HepG2 (cell line): Measurements from ENCODE around the gene SPACDR. TPM values are rescaled to one million over a fixed set of nuclear protein-coding genes. Genes with fewer than 3 reads are reported as not detected.

Source experiments
- MLLT10 ChIP-seq: sonication (generic); formaldehyde crosslinking; IDR thresholded peaks from 2 replicates; pipeline ENCODE4 v1.4.0; 2020; ENCODE audit warnings: missing genetic modification reagents
- ZNF792 ChIP-seq: IDR thresholded peaks from 2 replicates; pipeline ENCODE4 v1.6.1; 2016
- polyA plus RNA-seq, 8 experiments: library from polyadenylated mRNA; depleted of rRNA in 3 of 8; stranded (reverse) in 7 of 8; unstranded in 1 of 8; fragments of >200 nt; fragmentation: Illumina TruSeq in 4 of 8; extraction: Trizol in 4 of 8; gene quantifications; 2 replicates each; pipeline versions ENCODE4 v1.2.1 to v1.2.3, GENCODE V29; 2011 to 2016; ENCODE audit warnings: low read depth in 4 of 8, missing spikeins in 1 of 8, mixed read lengths in 1 of 8; ENCODE audit not compliant: insufficient read depth in 1 of 8
- total RNA-seq, 5 experiments: library from RNA; depleted of rRNA; stranded (reverse); fragments of >200 nt; fragmentation: Illumina TruSeq; extraction: Trizol; gene quantifications; 2 replicates each; pipeline ENCODE4 v1.2.3, GENCODE V29; 2016; ENCODE audit warnings: low read depth in 1 of 5
- TF ChIP-seq, protein P1 (sequence below): sonication (generic); formaldehyde crosslinking; IDR thresholded peaks from 2 replicates; pipeline ENCODE4 v1.4.0; 2020; ENCODE audit warnings: mild to moderate bottlenecking, missing genetic modification reagents
- TF ChIP-seq, protein P2 (sequence below): sonication (generic); formaldehyde crosslinking; IDR thresholded peaks from 2 replicates; pipeline ENCODE4 v1.4.0; 2020; ENCODE audit warnings: missing genetic modification reagents, borderline replicate concordance

Gene SPACDR
- total and polyA plus RNA-seq, 2 of the 13 experiments (the other 11 are each of a cell fraction or from before 2014, with no cell fraction given) = 0.41 TPM; not detected in 1

DNA sequence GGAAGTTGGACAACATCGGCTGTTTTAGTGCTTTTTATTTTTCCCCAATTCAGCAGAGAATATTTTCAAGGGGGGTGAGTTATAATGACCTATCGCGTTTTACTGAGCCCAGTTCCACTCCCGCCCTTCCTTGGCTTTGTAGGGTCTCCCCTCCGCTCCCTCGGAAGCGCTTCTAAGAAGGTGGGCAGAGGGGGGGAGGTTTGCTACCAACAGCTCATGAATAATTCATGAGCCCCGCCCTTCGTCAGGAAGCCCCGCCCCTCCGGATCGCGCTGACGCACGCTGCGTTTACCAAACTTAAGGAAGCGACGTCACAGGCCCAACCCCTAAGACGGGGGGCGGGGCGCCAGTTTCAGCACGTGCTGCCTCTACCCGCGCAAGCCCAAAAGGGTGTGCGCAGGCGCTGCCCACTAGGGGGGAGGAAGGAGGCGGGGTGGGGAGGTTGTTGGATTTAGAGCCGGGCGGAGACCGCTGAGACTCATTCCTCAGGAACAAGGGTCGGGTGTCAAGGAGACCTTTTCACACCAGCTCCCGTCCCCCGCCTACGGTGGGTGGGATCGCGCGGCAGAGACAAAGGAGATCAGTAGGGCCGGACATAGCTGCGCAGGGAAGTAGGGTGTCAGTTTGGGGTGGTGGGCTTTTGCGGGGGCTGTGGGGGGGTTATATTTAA lies 35.0 kb downstream of the SPACDR start (continued):
- peak; percentile 37; the same call in 1 of the 2 replicates for TF ChIP-seq ZNF792 (CRISPR knock-in tag)
- TF ChIP-seq, protein P1, sequence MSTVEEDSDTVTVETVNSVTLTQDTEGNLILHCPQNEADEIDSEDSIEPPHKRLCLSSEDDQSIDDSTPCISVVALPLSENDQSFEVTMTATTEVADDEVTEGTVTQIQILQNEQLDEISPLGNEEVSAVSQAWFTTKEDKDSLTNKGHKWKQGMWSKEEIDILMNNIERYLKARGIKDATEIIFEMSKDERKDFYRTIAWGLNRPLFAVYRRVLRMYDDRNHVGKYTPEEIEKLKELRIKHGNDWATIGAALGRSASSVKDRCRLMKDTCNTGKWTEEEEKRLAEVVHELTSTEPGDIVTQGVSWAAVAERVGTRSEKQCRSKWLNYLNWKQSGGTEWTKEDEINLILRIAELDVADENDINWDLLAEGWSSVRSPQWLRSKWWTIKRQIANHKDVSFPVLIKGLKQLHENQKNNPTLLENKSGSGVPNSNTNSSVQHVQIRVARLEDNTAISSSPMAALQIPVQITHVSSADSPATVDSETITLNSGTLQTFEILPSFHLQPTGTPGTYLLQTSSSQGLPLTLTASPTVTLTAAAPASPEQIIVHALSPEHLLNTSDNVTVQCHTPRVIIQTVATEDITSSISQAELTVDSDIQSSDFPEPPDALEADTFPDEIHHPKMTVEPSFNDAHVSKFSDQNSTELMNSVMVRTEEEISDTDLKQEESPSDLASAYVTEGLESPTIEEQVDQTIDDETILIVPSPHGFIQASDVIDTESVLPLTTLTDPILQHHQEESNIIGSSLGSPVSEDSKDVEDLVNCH = no peak
- TF ChIP-seq, protein P2, sequence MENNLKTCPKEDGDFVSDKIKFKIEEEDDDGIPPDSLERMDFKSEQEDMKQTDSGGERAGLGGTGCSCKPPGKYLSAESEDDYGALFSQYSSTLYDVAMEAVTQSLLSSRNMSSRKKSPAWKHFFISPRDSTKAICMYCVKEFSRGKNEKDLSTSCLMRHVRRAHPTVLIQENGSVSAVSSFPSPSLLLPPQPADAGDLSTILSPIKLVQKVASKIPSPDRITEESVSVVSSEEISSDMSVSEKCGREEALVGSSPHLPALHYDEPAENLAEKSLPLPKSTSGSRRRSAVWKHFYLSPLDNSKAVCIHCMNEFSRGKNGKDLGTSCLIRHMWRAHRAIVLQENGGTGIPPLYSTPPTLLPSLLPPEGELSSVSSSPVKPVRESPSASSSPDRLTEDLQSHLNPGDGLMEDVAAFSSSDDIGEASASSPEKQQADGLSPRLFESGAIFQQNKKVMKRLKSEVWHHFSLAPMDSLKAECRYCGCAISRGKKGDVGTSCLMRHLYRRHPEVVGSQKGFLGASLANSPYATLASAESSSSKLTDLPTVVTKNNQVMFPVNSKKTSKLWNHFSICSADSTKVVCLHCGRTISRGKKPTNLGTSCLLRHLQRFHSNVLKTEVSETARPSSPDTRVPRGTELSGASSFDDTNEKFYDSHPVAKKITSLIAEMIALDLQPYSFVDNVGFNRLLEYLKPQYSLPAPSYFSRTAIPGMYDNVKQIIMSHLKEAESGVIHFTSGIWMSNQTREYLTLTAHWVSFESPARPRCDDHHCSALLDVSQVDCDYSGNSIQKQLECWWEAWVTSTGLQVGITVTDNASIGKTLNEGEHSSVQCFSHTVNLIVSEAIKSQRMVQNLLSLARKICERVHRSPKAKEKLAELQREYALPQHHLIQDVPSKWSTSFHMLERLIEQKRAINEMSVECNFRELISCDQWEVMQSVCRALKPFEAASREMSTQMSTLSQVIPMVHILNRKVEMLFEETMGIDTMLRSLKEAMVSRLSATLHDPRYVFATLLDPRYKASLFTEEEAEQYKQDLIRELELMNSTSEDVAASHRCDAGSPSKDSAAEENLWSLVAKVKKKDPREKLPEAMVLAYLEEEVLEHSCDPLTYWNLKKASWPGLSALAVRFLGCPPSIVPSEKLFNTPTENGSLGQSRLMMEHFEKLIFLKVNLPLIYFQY (CRISPR knock-in tag) = 0 out of 2 replicates have a peak, but pooled peaks have one; percentile 6
- TF ChIP-seq MLLT10 (CRISPR knock-in tag) = no peak
